GM19043 (cell line): Measurements from ENCODE around the gene PLCH1.
A peak's percentile ranks its signal among the peaks of the same experiment; 100 is the strongest.

ENCODE experiments used
- ATAC-seq: cut with Tn5 transposase; IDR thresholded peaks from one replicate; pipeline ENCODE4 v1.9.1; 2021; ENCODE audit warnings: low read depth; ENCODE audit not compliant: unreplicated experiment

Gene PLCH1

DNA sequence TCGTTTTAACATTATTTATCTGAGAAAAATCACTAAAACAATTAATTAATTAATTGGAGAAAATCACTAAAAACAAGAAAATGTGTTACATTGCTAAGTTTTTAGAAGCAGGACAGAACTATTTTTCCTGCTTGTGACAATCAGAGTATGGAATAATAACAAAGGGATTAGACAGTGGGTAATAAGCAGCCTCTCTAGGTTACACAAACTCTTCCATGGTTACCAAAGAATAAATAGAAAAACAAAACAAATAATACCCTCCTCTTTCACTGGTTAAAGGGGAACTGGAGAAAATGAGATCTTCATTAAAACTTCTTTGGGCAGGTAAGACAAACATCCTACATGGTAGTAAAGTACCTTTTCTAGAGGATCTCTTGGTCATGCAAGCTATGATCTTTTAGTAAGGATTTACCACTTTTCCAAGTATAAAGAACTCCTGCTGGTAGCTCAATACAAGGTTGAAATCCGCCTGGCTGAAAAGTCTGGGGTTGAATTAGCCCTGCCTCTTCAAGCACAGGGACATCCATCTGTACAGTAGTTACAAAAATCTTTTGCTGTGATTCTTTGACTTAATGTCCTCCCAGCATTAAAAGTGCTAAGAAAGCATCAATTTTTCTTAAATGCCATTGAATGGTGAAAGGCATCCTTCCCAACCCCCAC is 2.5 kb upstream of the PLCH1 start:
- no peak for ATAC-seq

- no peak for ATAC-seq
These were observed 1.8 kb upstream of the PLCH1 start for GRCh38 chr3:155746703-155747102.

DNA sequence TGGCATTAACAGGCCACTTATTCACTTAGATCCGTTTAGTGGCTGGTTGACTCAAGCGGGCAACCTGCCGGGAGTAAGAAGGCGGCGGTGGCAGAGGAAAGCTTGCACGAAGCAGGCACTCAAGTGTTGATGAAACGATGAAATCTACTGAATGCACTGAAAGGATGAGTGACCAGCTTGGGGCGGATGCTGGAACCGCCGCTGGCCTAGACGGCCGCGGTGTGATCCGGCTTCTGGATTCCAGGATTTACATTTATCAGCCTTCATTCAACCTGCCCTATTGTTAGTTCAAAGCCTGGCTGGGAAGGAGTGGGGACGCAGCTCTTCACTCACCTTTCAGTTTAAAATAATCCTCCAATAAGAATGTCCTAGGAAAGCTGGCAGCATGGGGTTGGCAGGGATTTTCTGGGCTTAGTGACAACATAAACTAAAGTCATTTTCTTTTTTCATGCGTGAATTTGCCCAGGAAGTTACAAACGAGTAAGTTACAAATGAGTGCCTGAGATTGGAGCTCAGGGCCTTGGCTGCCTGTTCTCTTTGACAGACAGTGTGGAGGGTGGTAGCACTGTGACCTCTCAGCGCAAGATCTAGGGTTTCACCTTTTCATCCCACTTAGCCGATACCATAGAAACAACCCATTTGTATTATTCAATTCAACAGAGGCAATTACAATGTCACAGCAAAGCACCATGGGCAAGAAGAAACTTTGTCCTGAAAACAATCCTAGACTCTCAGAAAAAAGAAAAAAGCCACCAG is 1.1 kb upstream of the PLCH1 start:
- ATAC-seq: no peak

GRCh38 chr3:155744010-155744625 is 753 bp downstream of the PLCH1 start:
- ATAC-seq: peak; percentile 45

DNA sequence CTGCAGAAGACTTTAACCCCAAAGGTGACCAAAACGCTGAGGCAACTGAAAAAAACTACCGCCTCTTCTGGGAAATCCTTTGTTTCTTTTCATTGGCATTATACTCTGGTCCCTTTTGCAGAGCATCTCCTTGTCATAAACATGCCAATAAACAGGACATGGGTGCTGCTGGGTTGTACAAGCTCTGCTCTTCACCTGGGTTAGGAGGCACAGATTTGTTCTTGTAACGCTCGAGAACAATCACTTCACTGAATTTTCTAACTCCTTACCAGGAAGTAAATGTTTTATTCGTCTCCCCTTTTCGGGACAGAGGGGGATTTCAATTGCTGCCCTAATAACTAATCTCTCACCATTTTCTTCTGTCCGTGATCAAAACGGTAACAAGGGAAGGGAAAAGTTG is 1.3 kb downstream of the PLCH1 start:
- no peak for ATAC-seq

DNA sequence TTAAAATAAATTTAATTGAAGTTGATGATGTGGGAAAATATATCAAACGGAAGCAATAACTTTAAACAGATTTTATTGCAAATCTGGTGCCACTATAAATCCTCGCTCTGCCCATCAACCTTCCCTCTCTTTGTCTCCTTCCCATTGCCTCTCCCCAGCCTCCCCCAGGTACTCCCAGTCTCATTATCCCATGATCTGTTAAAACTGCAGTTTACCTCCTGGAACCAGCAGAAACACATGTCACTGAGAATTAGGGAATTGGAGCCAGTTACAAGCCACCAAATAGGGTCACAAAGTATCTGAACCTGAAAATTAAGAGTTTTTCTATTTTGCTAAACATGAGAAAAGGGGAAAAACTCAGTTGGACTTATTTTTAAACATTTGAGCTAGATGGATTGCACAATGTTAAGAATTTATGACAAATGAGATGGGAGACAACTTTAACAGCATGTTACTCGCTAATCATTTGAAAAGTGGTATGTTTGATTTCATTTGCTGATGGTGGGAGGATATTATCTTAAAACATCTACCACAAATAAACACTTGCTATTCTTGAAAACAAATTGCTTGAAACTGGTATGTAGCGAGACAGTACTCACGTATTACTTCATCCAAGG is 2.4 kb downstream of the PLCH1 start:
- no peak for ATAC-seq

- no peak for ATAC-seq
These were observed 3.3 kb downstream of the PLCH1 start for GRCh38 chr3:155741603-155742002.

DNA sequence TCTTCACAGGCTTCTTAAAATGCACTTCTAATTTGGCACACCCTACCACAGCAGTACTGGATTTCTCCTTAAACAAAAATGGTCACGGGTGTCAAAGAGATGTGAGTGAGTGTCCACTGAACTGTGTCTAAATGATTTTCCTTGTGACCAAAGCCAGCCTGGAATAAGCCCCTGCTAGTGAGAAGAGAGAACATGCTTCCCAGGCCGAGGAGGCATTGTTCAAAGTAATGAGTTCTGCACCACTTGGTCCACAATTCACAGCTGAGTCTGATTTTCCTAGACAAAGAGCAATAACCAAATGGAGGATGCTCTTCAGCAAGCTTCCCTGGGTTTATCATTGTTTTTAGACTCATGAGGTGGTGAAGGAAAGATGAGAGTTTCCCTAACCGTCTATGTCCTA is 3.8 kb downstream of the PLCH1 start:
- no peak for ATAC-seq

- ATAC-seq: no peak
These were observed 5.7 kb downstream of the PLCH1 start for GRCh38 chr3:155739154-155739553.

GRCh38 chr3:155738580-155739076 is 6.2 kb downstream of the PLCH1 start:
- no peak for ATAC-seq

- ATAC-seq: peak; percentile 94
These were observed 6.9 kb downstream of the PLCH1 start for GRCh38 chr3:155737844-155738460.

DNA sequence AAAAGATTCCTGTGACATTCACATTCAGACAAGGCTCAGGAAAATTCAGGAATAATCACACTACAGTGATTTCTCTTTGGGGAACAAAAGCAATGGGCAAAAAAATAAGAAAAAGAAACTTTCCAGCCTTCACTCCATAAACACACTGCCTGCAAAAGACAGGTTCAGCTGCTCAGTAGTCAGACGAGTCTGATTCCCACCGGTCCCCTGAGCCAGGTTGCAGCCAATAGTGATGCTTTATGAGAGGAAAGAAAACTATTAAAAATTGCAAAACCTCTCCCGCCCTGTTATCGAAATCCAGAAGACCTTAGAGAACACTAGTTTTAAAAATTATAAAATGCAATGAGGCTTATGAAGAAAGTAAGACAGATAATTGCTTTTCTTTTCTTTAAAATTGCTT is 8.5 kb downstream of the PLCH1 start:
- no peak for ATAC-seq

DNA sequence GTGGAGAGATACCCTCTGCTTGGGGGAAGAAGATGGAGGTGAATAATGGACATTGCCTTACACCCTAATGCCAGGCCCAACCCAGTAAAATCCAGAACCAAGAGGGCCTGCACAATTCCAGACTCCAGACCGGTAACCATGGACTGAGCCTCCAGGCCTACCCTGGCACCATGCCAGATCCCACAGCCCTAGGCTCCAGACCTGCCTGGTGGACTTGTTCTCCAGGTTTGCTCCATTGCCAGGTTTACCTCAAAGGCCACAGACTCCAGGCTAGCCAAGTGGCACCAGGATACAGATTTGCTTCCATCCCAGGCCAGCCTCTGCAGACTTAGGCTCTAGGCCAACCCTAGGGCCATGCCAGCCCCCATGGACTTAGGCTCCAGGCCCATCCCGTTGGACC is 14.0 kb downstream of the PLCH1 start:
- no peak for ATAC-seq

- no peak for ATAC-seq
These were observed 17.0 kb downstream of the PLCH1 start for GRCh38 chr3:155727836-155728235.

- no peak for ATAC-seq
These were observed 30.6 kb downstream of the PLCH1 start for GRCh38 chr3:155714295-155714718.

GRCh38 chr3:155712008-155712407 is 32.9 kb downstream of the PLCH1 start:
- ATAC-seq: peak; percentile 93

GRCh38 chr3:155704771-155705559 is 39.9 kb downstream of the PLCH1 start:
- ATAC-seq: no peak

GRCh38 chr3:155704061-155704460 is 40.8 kb downstream of the PLCH1 start:
- no peak for ATAC-seq

DNA sequence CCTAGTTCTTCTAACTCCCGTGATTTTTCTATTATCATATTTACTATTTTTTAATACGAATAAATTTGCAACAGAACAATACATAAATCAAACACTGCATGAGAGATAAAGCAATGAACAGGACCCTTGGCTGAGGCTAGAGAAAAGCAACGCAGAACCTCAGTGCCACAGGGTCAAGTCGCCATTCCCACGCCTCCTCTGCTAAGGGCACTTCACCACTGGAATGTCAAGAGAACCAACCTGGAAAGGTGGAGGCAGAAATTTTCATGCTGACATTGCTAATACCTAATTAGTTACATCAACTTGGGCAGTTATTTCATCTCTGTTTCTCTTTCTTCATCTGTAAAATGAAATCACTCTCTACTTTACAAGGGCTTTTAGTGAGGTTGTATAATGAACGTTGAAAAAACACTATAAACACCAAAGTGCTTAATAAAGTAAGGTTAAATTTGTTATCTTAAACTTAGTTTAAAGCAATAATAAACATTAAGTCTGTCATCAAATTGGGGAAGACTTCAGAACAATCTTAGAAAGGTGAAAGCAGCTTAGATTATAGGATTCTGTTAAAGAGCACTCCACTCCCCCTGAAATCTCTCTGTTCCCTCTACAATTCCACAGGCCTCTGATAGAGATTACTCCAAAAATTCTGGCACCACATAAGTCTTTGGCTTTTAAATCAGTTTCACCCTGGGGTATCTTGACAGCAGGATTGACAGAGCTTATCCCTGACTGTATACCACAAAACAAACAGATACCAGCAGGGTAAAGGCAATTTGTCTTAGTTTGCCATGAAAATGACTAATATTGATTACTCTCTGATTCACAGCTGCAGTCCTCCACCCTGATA is 41.9 kb downstream of the PLCH1 start:
- no peak for ATAC-seq
